ENCODE measurements around the gene SIM2.

DNA sequence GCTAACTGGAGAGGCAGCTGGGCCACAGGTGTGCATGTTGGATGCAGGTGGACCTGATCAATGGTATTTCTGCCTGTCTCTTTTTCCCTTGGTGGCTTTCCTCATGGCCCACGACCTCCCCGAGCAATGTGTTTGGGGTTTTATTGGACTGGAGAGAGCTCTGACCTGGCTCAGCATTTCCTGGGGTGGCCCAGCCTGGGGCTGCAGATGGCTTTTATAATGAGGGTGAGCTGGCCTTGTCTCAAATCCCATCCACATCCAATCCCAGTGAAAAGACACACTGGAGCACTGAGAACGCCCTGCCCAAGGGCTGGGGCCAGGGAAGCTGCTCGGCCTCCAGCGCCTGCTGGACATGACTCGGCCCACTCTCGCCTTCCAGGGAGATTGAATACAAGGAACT lies 44.1 kb downstream of the SIM2 start:
- no peak for TF ChIP-seq POLR2A (IDR thresholded peaks at IDR 0.05)
- TF ChIP-seq, protein P1, sequence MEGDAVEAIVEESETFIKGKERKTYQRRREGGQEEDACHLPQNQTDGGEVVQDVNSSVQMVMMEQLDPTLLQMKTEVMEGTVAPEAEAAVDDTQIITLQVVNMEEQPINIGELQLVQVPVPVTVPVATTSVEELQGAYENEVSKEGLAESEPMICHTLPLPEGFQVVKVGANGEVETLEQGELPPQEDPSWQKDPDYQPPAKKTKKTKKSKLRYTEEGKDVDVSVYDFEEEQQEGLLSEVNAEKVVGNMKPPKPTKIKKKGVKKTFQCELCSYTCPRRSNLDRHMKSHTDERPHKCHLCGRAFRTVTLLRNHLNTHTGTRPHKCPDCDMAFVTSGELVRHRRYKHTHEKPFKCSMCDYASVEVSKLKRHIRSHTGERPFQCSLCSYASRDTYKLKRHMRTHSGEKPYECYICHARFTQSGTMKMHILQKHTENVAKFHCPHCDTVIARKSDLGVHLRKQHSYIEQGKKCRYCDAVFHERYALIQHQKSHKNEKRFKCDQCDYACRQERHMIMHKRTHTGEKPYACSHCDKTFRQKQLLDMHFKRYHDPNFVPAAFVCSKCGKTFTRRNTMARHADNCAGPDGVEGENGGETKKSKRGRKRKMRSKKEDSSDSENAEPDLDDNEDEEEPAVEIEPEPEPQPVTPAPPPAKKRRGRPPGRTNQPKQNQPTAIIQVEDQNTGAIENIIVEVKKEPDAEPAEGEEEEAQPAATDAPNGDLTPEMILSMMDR (IDR thresholded peaks at IDR 0.05) = no peak
